MM.1S (cell line): ENCODE measurements around the gene DDX20.

Source experiments
- CTCF ChIP-seq: fragments of 300-600 bp; sonication (generic); IDR thresholded peaks from 2 replicates; pipeline ENCODE4 v1.5.1; 2016; ENCODE audit warnings: antibody characterized with exemption, low read length, mixed read lengths
- EZH2 ChIP-seq: fragments of 300-600 bp; sonication (generic); optimal IDR thresholded peaks from 2 replicates; pipeline ENCODE3; 2017; ENCODE audit warnings: low read depth, mild to moderate bottlenecking, antibody characterized with exemption, low read length, mixed read lengths
- EZH2phosphoT487 ChIP-seq: fragments of 300-600 bp; sonication (generic); IDR thresholded peaks from 2 replicates; pipeline ENCODE4 v1.6.1; 2018; ENCODE audit warnings: antibody characterized with exemption, low read length

- TF ChIP-seq CTCF (no peak), EZH2 (no peak), EZH2phosphoT487 (no peak)
These were observed 7.8 kb upstream of the DDX20 start for GRCh38 chr1:111747947-111748346.
